ENCODE results near the gene PKNOX2. TPM values are rescaled to one million over a fixed set of nuclear protein-coding genes. Genes with fewer than 3 reads are reported as not detected.

The PKNOX2 gene
- total and polyA plus RNA-seq, 2 donors, result 4.7 to 6.5 TPM

DNA sequence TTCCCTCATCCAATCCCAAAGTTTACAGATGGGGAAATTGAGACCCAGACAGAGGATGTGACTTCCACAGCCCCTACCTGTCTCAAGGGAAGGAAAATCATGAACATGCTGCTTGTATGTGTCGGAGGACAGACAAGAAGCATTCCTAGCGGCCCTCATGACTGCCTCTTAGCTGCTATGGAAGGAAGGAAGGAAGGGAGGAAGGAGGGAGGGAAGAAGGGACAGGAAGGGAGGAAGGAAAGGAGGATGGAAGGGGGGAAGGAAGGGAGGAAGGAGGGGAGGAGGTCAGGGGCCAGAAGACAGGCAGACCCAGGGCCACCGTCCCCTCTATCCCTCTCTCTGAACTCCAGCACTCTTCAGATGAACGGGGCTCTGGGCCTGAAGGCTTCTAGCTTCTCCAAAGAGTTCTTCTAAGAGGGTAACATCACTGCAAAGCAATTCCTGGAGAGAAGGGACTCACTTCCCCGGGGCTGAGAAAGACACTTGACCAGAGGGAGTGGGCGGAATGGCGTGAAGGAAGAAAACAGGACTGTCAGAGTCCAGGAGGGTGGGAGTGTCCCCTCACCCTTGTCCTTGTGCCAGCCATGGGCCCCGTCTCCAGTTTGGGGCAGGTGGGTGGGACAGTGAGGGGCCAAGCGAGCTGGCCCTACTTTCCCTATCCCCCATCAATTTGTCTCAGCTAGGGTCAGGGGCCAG lies 182.2 kb downstream of the PKNOX2 start:
- Histone ChIP-seq H3K4me1 (ENCODE audit: insufficient read depth) (no peaks in the 10 kb centered on the region), H3K36me3 (ENCODE audit: insufficient read depth) (no peaks in the 10 kb centered on the region), H3K4me3 (ENCODE audit: low read depth, low read length) (no peak overlapping the region), H3K27ac (ENCODE audit: low read depth) (no peak overlapping the region)
- no peak for DNase-seq (ENCODE audit: extremely low spot score)
- WGBS, result 91% methylated on average over 9 of the region's 9 CpGs

DNA sequence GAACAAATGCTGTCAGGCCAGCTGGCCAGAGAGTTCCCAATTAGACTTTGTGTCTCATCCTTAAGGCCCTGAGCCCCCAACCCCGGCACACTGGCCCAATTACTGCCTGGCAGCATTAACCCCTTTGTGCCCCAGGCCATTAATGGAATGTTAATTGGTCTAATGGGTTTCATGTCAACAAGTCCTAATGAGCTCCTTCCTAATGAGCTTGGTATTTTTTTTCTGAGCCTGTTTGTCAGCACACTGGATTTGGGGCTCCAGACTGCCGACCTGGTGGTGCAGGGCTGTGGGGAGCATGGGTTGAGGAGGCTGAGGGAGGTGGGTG lies 182.7 kb downstream of the PKNOX2 start:
- Histone ChIP-seq H3K27ac (ENCODE audit: low read depth) (no peak overlapping the region), H3K36me3 (ENCODE audit: insufficient read depth) (no peaks in the 10 kb centered on the region), H3K4me1 (ENCODE audit: insufficient read depth) (no peaks in the 10 kb centered on the region), H3K4me3 (ENCODE audit: low read depth, low read length) (no peak overlapping the region)
- 83% methylated on average over 2 of the region's 2 CpGs for WGBS
- DNase-seq (ENCODE audit: extremely low spot score), result no peak

DNA sequence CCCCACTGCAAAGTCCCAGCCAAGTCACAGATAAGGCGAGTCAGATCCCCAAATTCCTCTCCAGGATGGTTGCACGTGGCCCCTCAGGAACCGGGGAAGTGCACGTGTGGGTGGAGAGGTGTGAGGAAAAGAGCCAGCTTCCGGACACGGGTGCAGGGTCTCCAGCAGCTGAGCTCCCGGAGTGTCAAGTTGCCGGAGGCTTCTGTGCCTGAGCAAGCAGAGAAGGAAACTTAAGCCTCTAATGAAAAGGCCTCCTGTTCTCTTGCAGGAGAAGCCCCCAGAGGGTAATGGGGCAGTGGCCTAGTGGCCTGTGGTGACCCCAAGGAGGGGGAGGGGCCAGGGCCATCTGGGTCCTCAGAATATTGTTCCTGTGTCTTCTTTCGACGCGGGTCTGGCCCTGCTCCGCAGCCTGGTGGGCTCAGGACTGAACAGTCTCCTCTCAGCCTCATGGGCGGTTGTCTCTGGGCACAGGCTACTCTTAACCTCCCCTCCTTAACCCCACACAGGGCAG lies 183.6 kb downstream of the PKNOX2 start:
- no peaks in the 10 kb centered on the region for H3K4me1 ChIP-seq (ENCODE audit: insufficient read depth)
- no peak for DNase-seq (ENCODE audit: extremely low spot score)
- 78% methylated on average over 13 of the region's 13 CpGs for WGBS
- no peak overlapping the region for H3K4me3 ChIP-seq (ENCODE audit: low read depth, low read length)
- H3K27ac ChIP-seq (ENCODE audit: low read depth), result no peak overlapping the region
- no peaks in the 10 kb centered on the region for H3K36me3 ChIP-seq (ENCODE audit: insufficient read depth)

DNA sequence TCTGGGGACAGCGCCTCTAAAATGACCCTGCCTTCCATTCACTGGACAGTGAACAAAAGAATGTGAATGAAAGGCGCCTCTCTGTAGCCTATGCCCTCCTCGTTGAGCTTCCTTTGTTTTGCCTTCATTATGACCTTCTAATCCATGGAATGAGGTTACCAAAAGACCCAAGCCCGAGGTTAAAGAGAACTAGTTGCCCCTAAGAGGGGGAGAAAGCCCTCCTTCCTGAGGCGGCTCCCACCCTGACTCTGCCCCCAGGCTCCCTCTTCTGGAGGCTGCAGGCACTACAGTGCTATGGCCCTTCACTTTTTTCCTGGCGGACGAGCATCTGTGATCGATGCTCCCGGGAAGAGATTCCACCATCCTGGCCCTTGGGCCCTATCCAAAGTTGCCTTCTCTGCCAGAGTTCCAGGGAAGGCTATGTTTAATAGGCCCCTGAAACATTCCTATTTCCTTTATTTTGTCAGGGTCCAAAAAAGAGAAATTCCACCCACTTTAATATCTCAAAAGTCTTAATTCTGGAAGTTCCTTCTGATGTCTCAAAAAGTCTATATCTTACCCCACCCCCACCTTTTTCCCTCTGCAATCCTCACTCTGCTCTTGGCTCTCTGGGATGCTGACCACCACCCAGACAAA lies 184.2 kb downstream of the PKNOX2 start:
- WGBS, result 24% methylated on average over 9 of the region's 9 CpGs
- Histone ChIP-seq H3K36me3 (ENCODE audit: insufficient read depth) (no peaks in the 10 kb centered on the region), H3K4me3 (ENCODE audit: low read depth, low read length) (no peak overlapping the region), H3K27ac (ENCODE audit: low read depth) (no peak overlapping the region), H3K4me1 (ENCODE audit: insufficient read depth) (no peaks in the 10 kb centered on the region)
- no peak for DNase-seq (ENCODE audit: extremely low spot score)

DNA sequence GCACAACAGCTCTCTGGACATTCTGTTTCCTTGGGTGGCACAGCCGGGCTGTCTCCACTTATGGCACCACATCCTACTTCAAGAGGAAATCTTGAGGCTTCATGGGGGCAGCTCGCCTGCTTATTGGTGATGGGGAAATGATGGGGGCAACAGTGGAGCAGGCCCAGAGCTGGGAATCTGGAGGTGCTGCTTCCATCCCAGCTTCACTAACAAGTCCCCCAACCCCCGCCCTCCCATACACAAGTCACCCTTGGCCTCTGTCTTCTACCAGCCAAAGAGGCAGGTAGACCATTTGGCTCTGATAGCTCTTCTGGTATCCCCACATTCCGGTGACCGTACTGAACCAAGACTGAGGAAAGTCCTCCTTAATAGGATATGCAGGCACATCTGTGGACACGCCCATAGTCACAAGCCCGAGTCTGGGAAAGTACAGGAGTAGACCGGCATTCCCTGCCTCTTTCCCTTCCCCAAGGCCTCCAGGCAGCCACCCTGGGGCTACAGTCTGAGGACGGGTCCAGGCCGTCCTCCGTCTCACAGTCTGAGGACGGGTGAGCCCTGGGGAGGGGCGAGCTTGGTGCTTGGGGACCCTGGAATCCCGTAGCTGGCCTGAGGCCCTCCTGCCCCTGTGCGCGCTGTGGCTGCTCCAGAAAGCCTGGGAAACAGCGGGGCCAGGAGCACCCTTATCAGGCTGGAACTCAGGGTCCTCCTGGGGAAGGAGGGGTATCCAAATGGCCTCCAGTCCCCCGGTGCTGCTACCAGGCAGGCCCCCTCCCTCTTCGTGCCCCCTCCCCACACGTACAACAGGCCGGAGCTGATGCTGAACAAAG lies 185.9 kb downstream of the PKNOX2 start:
- no peaks in the 10 kb centered on the region for H3K36me3 ChIP-seq (ENCODE audit: insufficient read depth)
- no peak overlapping the region for H3K4me3 ChIP-seq (ENCODE audit: low read depth, low read length)
- H3K4me1 ChIP-seq (ENCODE audit: insufficient read depth), result no peaks in the 10 kb centered on the region
- H3K27ac ChIP-seq (ENCODE audit: low read depth), result no peak overlapping the region
- DNase-seq (ENCODE audit: extremely low spot score), result no peak
- 92% methylated on average over 21 of the region's 21 CpGs for WGBS

DNA sequence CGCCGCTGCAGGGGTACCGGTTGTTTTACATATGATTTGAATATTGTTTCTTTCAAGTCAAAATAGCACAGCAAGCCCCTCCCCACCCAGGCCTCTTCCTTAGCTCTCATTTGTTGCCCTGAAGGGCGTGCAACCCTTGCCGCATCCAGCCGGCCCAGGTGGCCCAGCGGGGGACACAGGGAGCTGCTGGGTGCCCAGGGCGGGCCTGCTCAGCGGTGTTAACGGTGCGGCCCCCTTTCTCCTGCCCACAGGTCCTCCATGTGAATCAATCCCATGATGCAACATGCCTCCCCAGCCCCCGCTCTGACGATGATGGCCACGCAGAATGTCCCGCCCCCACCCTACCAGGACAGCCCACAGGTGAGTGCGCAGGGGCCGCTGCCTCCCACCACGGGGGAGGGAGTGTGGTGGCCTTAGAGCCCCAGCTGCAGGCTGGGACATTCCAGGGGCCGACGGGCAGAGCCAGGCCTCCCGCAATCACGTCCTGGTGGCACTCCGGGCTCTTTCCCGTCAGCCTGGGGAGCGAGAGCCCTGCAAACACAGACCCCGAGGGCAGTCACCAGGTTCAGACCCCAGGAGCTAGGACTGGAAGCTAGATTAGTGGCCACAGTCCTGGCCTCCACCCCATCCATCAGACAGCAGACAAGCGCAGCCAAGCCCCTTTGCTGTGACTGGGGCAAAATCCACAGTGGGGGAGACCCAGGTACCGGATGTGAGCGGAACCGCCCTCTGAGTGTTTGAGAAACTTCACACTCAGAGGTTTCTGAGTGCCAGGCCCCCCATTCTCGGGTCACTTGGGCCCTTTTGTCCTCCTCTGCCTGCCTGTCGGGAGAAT lies 186.7 kb downstream of the PKNOX2 start:
- DNase-seq (ENCODE audit: extremely low spot score), result no peak
- Histone ChIP-seq H3K4me1 (ENCODE audit: insufficient read depth) (no peaks in the 10 kb centered on the region), H3K4me3 (ENCODE audit: low read depth, low read length) (no peak overlapping the region), H3K27ac (ENCODE audit: low read depth) (no peak overlapping the region), H3K36me3 (ENCODE audit: insufficient read depth) (no peaks in the 10 kb centered on the region)
- WGBS, result 83% methylated on average over 32 of the region's 32 CpGs

DNA sequence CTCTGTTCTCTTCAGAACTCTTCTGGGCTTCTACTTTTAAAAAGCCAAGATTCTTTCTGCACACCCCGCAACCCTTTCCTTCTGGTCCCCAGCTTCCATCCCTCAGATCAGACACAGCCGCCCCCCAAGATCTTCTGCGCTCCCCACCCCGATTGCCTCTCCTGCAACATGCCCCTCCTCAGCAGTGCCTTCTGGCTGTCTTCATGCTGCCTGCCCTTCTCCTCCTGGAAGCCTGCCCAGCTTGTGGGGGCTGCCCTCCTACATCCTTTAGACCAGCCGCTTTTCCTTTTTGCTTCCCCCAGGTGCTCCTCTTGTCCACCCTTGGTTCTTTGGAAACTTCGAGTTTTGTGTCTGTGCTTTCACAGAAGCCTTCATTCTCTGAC lies 187.3 kb downstream of the PKNOX2 start:
- Histone ChIP-seq H3K4me3 (ENCODE audit: low read depth, low read length) (no peak overlapping the region), H3K4me1 (ENCODE audit: insufficient read depth) (no peaks in the 10 kb centered on the region), H3K36me3 (ENCODE audit: insufficient read depth) (no peaks in the 10 kb centered on the region), H3K27ac (ENCODE audit: low read depth) (no peak overlapping the region)
- DNase-seq (ENCODE audit: extremely low spot score), result no peak
- 92% methylated on average over 6 of the region's 6 CpGs for WGBS

DNA sequence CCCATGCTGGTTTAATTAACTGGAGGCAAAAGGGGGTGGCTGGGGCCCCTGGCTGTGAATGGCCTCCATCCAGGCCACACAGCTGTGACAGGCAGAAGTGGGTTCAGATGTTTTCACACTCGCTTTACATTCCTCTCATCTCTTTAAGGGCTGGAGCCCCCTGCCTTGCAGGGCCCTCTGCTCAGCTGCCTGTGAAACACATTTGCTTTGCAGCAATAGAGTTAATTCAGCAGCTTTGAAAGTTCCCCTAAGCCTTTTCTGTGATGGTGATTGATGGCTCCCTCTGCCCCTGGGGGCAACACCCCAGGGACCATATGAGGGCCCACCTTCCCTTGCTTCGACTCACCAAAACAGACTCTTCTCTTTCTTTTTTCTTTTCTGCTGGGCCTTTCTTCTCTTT lies 192.2 kb downstream of the PKNOX2 start:
- 71% methylated on average over 2 of the region's 2 CpGs for WGBS

DNA sequence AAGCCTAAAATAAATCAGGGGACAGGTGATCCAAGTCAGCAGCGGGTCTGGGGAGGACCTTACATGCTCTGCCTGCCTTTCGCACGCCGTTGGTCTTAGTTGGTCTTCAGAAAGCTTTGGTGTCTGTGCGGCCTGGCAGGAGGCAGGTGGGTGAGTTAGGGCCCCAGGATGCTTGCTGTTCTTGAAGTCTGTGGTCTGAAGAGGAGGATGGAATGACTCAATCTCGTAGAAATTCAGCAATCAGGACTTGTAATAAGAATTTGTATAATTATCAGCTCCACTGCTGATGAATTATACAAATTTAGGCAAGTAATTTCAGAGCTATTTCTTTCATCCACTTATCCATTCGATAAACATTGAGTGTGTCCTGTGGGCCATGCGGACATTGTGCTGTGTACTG lies 193.0 kb downstream of the PKNOX2 start:
- no peaks in the 10 kb centered on the region for H3K36me3 ChIP-seq (ENCODE audit: insufficient read depth)
- 89% methylated on average over 8 of the region's 8 CpGs for WGBS
- H3K4me3 ChIP-seq (ENCODE audit: low read depth, low read length), result no peak overlapping the region
- no peaks in the 10 kb centered on the region for H3K4me1 ChIP-seq (ENCODE audit: insufficient read depth)
- H3K27ac ChIP-seq (ENCODE audit: low read depth), result no peak overlapping the region
- DNase-seq (ENCODE audit: extremely low spot score), result no peak

More for the DNA sequence above, 192.2 kb downstream of the PKNOX2 start:
- Histone ChIP-seq H3K4me3 (ENCODE audit: low read depth, low read length) (no peak overlapping the region), H3K4me1 (ENCODE audit: insufficient read depth) (no peaks in the 10 kb centered on the region), H3K27ac (ENCODE audit: low read depth) (no peak overlapping the region), H3K36me3 (ENCODE audit: insufficient read depth) (no peaks in the 10 kb centered on the region)
- no peak for DNase-seq (ENCODE audit: extremely low spot score)

DNA sequence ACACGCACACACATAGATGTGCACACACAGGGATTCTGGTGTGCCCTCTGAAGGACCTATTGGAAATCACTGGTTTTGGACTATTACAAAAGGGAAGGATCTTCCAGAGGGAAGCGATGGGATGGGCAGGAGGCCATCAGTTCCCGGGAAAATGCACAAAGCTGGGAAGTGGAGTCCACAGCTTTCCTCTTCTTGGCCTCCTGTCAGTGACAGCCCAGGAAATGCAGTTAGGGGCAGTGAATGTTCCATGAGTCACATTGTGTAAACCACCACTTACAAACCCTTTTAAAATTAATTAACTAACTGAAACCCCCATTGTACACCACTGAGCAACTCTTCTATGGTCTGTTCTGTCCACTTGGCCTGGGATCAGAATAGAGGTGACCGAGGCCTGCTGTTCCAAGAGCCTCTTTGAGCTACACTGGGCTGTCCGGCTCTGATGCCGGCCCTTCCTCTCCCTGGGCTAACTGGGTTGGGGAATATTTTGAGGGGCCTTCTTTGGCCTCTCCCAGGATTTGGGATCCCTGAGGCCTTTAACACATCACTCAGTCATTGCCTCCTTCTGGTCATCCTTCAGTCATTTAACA lies 193.8 kb downstream of the PKNOX2 start:
- no peak overlapping the region for H3K4me3 ChIP-seq (ENCODE audit: low read depth, low read length)
- 81% methylated on average over 6 of the region's 6 CpGs for WGBS
- no peaks in the 10 kb centered on the region for H3K4me1 ChIP-seq (ENCODE audit: insufficient read depth)
- DNase-seq (ENCODE audit: extremely low spot score), result no peak
- no peaks in the 10 kb centered on the region for H3K36me3 ChIP-seq (ENCODE audit: insufficient read depth)
- H3K27ac ChIP-seq (ENCODE audit: low read depth), result no peak overlapping the region

DNA sequence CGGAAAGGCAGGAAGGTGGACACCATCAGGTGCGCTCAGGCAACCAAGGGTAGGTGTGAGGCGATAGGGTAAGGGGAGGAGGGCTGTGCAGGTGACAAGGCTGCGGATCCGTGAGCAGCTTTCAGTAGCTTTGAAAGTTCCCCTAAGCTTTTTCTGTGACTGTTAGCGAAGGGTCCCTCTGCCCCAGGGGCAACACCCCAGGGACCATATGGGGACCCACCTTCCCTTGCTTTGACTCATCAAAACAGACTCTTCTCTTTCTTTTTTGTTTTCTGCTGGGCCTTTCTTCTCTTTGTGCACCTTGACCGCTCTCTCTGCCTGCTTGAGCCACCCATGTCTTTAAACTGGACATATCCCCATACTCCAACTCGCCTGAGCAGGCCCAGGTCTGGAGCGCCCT lies 194.6 kb downstream of the PKNOX2 start:
- 95% methylated on average over 9 of the region's 9 CpGs for WGBS
- no peaks in the 10 kb centered on the region for H3K4me1 ChIP-seq (ENCODE audit: insufficient read depth)
- H3K36me3 ChIP-seq (ENCODE audit: insufficient read depth), result no peaks in the 10 kb centered on the region
- no peak overlapping the region for H3K27ac ChIP-seq (ENCODE audit: low read depth)
- no peak for DNase-seq (ENCODE audit: extremely low spot score)
- H3K4me3 ChIP-seq (ENCODE audit: low read depth, low read length), result no peak overlapping the region

DNA sequence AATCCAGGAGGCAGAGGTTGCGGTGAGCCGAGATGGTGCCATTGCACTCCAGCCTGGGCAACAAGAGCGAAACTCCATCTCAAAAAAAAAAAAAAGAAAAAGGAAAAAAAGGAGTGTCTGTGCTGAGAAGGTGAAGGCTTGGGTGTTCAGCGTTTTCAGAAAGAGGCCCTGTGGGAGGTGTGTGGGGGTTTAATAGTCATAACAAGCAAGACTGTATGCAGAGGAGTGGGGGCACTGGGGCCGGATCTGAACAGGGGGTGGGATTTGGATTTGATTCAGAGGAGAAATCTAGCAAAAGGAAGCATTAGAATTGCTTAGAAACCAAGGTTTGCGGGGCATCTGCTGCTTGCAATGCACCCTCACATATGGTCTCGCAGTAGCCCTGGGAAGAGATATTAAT lies 195.5 kb downstream of the PKNOX2 start:
- Histone ChIP-seq H3K4me3 (ENCODE audit: low read depth, low read length) (no peak overlapping the region), H3K36me3 (ENCODE audit: insufficient read depth) (no peaks in the 10 kb centered on the region), H3K4me1 (ENCODE audit: insufficient read depth) (no peaks in the 10 kb centered on the region), H3K27ac (ENCODE audit: low read depth) (no peak overlapping the region)
- DNase-seq (ENCODE audit: extremely low spot score), result no peak
- WGBS, result 76% methylated on average over 7 of the region's 7 CpGs
